ENCODE measurements around the gene MBTD1.

MBTD1 gene

GRCh38 chr17:51150932-51151331 is 108.9 kb downstream of the MBTD1 start:
- no peak overlapping the region for H3K4me3 ChIP-seq (ENCODE audit: low read depth, low read length)

GRCh38 chr17:51149163-51149562 is 110.7 kb downstream of the MBTD1 start:
- no peak overlapping the region for H3K4me3 ChIP-seq (ENCODE audit: low read depth, low read length)

- H3K4me3 ChIP-seq (ENCODE audit: low read depth, low read length): no peak overlapping the region
These were observed 112.2 kb downstream of the MBTD1 start for GRCh38 chr17:51147650-51148049.

- no peak overlapping the region for H3K4me3 ChIP-seq (ENCODE audit: low read depth, low read length)
These were observed 115.4 kb downstream of the MBTD1 start for GRCh38 chr17:51144266-51145022.

- no peak overlapping the region for H3K4me3 ChIP-seq (ENCODE audit: low read depth, low read length)
These were observed 117.3 kb downstream of the MBTD1 start for GRCh38 chr17:51142597-51142996.

- no peak overlapping the region for H3K4me3 ChIP-seq (ENCODE audit: low read depth, low read length)
These were observed 123.9 kb downstream of the MBTD1 start for GRCh38 chr17:51135956-51136355.

- H3K4me3 ChIP-seq (ENCODE audit: low read depth, low read length): no peak overlapping the region
These were observed 126.5 kb downstream of the MBTD1 start for GRCh38 chr17:51133365-51133764.

GRCh38 chr17:51132964-51133319 is 126.9 kb downstream of the MBTD1 start:
- H3K4me3 ChIP-seq (ENCODE audit: low read depth, low read length): no peak overlapping the region

GRCh38 chr17:51128076-51128475 is 131.8 kb downstream of the MBTD1 start:
- no peak overlapping the region for H3K4me3 ChIP-seq (ENCODE audit: low read depth, low read length)

Measured in iPS-11a (cell line).